HG03432 (cell line): Measurements from ENCODE around the gene CTSW.
"Not testable (repeated sequence)": the region's sequence is repeated elsewhere in the genome, so short reads cannot be mapped to it uniquely, and the experiment has no call there.

Experiments
- ATAC-seq: cut with Tn5 transposase; IDR thresholded peaks from one replicate; pipeline ENCODE4 v1.9.1; 2021; ENCODE audit warnings: mild to moderate bottlenecking, moderate library complexity; ENCODE audit not compliant: unreplicated experiment

Gene CTSW

DNA sequence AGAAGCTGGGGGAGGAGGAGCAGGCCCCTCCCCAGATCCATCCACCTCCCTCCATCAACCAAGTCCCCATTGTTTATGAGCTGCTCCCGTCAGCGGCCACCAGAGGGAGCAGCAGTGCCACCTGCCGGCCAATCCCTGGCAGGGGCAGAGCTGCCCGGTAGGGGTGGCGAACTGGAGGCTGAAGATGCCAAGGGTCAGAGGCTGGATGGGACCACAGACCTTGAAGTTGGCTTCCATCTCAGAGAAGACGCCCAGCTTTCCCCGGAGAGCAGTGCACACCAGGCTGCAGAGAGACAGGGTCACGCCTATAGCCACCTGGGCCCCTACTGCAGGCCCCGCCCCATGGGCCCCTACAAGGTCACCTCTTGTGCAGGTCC lies 5.1 kb downstream of the CTSW start:
- ATAC-seq: no peak

DNA sequence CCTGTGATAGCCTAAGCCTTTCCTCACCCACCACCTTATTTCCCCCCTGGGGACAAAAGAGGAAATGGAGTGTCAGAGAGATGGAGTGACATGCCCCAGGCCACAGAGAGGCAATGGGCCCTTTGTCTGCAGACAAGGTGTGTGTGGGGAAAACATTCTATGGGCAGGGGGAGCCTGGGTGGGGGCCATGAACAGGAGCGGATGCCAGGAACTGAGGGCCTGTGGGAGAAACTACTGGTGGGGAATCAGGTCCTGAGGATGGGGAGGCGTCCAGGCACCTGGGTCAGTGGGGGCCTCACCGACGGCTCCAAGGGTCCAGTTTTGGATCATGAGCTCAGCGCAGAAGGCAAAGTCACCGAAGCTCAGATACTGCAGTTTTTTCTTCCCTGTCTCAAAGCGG lies 5.6 kb downstream of the CTSW start:
- ATAC-seq: no peak

DNA sequence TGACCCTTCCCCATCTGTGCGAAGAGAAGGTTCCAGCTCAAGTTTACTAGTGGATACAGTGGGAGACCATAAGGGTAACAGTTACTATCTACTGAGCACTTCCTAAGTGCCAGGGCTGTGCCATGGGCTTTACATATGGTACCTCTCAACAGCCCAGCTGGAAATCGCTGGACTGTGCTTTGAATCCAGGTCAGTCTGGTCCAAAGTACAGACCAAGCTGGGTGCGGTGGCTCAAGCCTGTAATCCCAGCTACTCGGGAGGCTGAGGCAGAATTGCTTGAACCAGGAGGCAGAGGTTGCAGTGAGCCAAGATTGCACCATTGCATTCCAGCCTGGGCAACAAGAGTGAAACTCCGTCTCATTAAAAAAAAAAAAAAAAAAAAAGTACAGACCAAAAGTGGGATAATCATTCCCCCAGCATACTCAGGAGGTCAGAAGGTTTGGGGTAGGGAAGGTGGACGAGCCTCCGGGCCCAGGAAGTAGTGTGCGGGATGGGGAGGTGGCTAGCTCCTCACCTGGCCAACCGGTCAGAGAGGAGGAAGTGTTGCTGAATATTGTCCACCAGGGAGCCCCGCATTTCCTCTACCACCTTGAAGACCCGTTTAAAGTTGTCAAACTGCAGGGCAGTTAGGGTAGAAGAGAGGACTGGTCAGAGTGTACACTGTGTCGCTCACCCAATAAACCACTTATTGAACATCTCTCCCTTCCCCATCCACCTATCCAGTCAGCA lies 6.3 kb downstream of the CTSW start:
- no peak for ATAC-seq

DNA sequence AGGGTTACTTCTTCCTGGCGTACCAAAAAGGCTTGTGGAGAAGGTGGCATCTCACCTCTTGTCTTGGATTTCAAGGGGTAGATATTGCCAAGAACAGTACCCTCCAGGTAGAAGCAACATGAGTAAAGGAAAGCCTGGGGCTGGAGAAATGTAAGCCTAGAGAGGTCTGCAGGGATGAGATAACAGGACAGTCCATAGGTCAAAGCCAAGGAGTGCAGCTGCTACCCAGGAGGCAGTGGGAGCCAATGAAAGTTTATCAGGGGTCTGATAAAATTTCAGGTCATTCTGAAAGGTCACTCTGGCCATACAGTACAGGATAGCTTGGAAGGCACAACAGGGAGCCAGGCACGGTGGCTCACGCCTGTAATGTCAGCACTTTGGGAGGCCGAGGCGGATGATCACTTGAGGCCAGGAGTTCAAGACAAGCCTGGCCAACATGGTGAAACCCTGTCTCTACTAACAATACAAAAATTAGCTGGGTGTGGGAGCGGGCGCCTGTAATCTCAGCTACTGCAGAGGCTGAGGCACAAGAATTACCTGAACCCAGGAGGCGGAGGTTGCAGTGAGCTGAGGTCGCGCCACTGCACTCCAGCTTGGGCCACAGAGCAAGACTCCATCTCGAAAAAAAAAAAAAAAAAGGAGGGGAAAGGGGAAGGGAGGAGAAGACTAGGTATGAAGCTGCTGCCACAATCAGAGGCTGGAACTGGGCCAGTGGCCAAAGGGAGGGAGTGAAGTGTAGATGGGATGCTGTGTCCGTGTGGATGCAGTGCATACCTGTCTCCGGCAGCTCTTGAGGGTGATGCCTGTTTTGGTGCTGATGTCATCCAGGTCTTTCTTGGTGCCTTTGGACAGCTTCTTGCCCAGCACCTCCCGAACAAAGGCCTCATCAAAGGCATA lies 7.4 kb downstream of the CTSW start:
- no peak for ATAC-seq

DNA sequence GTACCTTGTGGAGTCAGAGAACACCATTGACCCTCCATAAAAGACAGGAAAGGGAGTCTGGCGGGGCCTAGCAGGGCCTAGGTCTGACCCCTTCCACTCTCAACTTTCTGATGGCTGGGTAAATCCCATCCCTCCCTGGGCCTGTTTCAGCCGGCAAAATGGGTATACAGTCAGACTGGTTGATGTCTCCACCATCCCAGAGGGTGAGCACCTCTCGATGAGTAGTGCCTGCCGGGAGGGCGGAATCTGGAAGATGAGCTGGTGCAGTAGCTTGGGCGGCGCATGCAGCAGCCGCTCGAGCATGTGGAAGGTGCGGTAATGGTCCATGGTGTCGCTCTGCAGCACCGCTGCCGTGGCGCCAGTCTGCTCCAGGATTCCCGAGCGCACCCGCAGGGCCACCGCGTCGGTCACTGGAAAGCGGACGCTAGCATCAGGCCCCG lies 8.1 kb downstream of the CTSW start:
- peak; percentile 1 for ATAC-seq

DNA sequence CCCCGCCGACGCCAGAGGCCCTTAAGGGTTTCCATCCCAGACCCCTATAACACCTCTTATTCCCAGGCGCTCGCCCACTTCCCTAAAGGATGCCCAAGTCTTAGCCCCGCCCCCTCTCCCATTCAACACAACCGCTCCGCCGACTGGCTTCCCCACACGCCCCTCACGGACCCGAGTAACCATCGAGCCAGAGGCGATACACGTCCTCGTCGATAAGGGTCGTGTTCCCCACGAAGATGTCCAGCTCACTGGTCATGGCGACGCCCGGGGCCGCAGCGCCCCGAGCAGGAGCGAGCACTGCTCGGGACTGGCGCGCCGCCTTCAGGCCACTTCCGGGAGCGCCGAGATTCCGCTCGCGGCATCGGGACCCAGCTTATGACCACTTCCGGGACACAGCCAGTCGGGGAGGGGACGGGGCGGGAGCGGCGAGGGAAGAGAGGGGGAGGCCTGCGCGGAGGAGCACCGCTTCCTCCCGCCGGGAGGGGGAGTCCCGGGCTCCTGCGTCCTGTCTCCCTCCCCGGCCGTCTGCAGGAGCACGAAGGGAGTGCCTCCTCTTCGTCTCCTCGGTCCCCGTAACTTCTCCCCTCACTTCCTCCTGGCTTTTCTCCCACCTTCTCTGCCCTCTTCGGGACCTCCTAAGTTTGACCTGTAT lies 8.7 kb downstream of the CTSW start, which contains the start of gene FIBP:
FIBP (minus strand) TSS at position 309 of the 652 bp plus-strand sequence; CDS start at position 256, 53 bp downstream.
- peak; percentile 59 for ATAC-seq

DNA sequence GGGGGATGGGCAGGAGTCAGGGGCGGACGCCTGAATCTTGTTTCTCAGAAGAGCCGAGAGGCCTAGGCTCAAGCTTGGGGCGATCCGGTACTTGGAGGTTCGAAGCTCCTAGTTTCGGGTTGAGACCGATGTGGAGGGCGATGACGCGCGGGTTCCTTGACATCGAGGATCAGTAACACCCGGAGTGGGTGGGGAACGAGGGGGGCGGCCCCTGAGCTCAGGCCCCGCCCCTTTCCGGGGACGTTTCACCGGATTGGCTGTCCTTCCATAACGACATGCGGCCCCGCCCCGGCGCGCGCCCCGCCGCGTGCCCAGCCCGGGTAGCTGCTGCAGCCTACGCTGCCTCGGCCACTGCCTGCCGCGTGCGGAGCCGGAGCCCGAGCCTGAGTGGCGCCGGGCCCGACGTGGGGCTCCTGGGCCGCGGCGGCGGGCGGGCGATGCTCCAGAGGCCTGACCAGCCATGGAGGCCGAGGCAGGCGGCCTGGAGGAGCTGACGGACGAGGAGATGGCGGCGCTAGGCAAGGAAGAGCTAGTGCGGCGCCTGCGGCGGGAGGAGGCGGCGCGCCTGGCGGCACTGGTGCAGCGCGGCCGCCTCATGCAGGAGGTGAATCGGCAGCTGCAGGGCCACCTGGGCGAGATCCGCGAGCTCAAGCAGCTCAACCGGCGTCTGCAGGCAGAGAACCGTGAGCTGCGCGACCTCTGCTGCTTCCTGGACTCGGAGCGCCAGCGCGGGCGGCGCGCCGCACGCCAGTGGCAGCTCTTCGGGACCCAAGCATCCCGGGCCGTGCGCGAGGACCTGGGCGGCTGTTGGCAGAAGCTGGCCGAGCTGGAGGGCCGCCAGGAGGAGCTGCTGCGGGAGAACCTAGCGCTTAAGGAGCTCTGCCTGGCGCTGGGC lies 10.9 kb downstream of the CTSW start, which contains the start of gene CCDC85B:
CCDC85B (plus strand) TSS at position 350 of the 895 bp plus-strand sequence; CDS start at position 461, 111 bp downstream.
- peak; percentile 51 for ATAC-seq

DNA sequence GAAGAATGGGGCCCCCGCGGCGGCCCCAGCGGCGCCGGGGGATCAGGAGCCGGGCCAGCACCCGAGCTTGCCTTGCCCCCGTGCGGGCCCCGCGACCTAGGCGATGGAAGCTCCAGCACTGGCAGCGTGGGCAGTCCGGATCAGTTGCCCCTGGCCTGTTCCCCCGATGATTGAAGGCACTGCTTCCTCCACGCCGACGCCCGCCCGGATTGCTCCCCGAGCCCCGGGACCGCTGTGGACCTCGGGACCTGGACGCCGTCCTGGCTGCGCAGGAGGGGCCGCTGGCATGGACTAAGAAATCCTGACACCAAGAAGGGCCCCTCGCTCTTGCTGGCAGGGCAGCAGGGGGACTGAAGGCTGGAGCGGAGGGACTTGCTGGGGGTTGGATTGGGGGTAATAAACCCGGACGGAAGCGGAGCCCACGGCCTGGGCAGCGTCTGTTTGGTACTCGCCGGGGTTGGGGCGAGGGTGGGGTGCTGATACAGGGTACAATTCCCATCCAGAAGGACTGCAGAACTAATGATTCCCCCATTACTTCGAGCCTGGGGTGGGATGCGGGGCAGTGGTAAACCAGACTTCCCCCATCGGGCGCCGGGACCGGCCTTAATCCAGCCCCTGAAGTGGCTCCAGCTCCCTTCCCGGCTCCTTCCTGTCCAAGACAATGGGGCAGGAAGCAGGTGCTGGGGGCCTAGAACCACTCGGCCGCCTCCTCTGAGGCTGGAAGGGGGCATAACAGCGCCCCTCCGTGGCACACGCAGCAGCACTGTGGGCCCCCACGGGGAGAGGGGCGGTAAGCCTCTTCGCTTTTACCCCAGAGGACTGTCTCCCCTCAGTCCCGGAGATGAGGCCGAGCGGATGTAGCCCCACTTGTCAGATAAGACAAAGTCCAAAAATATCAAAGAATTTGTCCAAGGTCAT lies 11.8 kb downstream of the CTSW start:
- ATAC-seq: no peak

DNA sequence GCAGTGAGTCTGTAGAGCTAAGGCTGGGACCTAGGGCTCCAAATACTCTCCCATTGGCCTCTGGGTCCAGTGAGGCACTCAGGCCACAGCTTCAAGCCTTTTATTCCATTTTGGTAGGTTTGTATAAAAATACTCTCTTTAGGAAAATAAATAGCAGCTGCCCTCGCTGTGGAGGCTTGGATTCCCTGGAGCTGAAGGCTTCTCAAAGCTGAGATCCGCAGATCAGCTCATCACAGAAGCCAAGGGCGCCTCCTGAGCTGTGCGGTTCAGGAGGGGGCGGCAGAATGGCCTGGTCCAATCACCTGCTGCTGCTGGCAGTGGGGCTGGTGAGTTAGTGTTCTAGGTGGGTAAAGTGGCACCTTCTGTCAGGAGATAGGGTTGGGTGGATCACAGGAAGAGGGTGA lies 12.5 kb downstream of the CTSW start:
- not testable (repeated sequence) for ATAC-seq

DNA sequence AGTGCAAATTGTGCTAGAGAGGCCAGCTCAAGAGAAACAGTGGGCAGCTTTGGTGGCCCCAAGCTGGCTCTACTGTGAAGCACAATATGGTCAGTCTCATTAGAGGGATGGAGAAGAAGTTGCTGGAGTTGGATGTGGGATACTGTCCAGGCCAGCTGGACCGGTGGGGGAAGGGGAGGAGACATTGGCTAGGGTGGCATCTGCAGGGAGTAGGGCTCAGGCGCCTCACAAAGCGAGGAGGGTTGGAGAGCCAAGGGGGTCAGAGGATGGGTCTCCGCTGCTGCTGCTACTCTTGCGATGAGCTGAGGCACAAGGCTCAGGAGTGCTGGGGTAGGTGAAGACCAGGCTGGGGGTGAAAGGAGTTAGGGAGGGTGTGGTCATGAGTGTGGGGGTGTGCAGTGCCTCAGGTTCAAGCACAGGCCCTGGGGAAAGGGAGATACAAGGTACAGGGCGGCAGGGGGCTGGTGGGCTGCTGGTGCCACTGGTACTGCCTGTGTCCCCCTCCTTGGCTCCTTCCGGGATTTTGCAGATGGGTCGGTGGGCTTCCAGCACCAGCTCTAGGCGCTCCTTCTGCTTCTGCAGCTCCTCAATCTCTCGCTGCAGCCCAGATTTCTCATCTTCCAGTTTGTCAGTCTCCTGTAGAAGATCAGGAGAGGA lies 13.2 kb downstream of the CTSW start:
- ATAC-seq: no peak

DNA sequence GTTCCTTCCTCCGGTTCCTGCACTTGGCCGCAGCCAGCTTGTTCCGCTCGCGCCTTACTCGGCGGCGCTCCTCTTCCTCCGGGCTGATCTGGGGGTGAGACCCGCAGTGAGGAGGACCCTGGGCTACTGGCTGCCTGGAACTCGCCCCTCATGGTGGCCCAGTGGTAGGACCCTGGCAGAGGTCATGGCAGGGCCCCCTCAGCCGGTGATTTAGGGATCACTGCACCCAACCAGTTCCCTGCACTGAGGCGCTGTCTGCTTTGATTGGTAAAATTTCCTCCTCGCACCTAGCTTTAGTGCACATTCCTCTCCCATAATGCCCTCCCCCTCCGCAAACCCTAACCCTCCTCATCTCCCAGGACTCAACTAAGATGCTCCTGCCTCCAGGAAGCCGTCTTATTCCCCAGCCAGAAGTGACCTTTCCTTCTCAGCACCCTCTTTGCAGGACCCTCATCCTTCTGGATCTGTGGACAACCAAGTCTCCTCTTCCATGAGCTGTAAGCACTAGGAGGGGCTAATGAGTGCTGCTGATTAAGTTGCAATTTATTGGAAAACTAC lies 14.5 kb downstream of the CTSW start:
- no peak for ATAC-seq

DNA sequence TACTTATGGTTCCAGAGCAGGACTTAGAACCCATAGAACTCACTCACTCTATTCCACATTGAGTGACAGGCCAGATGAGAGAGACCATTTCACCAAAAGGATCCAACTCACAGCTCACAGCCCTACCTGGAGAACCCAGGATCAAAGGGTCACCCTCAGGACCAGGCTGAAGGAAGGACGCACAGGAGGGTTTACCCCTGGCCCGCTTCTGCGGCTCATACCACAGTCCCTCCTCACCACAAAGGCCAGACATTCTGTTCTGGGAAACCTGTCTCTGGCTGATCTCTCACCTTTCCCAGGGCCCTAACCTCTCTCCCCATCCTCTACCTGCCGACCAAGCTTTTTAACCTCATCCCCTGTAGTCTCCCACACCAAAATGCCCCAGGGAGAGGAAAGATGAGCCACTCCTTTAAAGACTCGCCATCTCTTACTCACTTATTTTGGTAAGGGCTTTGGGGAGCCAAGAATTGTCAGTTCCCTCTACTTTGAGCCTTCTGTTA lies 15.9 kb downstream of the CTSW start:
- ATAC-seq: no peak

DNA sequence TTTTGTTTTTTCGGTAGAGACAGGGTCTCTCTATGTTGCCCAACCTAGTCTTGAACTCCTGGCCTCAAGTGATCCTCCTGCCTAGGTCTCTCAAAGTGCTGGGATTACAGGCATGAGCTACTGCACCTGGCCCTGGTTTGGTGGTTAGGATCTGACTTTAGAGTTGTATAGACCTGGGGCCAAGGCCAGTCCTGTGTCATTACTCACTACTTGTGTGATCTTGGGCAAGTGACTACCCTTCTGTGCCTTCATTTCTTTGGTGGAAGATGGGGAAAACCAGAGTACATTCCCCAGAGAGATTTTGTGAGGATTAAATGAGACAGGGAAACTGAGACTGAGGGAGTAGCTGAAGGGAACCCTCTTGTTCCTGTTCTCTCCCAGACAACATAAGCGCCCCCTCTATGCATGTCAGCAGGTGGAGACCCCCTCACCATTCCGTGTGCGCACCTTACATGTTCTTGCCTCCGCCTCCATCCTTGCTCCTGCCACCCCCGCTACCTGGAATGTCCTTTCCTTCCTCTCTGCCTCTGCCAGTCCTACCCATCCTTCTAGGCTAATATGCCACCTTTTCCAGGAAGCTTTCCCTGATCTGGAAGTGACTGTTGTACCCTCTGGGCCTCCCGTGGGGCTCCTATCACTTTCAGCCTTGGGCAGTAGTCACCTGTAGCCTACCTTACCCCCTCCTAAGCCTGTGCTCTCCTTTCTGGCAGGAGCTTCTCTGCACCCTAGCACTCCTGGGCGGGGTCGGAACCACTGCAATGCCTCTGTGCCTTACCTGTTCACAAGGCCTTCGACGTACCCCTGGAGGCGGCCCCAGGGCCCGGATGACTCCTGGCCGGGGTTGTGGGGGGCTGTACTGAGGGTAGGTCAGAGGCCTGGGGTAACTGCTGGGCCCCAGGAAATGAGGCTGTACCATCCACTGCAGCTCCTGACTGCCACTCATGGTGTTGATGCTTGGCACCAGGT lies 16.7 kb downstream of the CTSW start:
- ATAC-seq: no peak

DNA sequence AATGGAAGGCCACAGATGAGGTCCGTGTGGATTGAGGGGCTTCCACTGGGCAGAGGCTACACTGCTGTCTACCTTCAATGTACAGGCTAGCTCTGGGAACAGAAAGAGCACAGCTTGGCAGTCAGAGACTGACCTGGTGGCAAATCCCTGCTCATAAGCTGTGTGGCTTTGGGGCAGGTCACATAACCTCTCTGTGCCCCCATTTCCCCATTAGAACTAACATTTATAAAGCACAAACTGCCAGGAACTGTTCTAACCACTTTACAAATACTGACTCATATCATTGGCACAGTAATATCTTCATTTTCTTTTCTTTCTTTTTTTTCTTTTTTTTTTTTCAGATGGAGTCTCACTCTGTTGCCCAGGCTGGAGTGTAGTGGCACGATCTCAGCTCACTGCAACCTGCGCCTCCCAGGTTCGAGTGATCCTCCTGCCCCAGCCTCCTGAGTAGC lies 17.4 kb downstream of the CTSW start:
- no peak for ATAC-seq

DNA sequence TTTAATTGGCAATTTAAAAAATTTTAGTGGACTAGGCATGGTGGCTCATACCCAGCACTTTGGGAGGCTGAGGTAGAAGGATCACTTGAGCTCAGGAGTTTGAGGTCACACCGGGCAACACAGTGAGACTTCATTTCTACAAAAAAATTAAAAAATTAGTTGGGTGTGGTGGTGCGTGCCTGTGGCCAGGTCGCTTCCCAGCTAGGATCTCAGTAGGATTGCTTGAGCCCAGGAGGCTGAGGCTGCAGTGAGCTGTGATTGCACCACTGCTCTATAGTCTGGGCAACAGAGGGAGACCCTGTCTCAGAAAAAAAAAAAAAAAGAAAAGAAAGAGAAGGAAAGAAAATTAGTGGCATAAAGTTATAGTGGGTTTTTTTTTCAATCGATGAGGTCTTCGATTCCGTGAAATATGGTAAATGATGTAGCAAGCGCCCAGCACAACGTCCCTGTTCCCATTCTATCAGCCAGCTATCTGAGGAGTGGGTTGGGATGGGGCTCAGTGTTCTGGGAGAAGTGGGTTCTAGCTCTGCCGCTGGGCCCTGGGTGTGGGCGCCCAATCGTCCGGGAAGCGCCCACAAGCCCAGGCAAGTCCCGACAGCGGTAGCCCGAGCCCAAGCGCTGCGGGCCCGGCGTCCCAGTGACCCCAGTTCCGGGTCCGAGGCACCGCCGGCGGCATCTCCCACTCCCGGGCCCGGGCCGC lies 19.2 kb downstream of the CTSW start:
- ATAC-seq: no peak

DNA sequence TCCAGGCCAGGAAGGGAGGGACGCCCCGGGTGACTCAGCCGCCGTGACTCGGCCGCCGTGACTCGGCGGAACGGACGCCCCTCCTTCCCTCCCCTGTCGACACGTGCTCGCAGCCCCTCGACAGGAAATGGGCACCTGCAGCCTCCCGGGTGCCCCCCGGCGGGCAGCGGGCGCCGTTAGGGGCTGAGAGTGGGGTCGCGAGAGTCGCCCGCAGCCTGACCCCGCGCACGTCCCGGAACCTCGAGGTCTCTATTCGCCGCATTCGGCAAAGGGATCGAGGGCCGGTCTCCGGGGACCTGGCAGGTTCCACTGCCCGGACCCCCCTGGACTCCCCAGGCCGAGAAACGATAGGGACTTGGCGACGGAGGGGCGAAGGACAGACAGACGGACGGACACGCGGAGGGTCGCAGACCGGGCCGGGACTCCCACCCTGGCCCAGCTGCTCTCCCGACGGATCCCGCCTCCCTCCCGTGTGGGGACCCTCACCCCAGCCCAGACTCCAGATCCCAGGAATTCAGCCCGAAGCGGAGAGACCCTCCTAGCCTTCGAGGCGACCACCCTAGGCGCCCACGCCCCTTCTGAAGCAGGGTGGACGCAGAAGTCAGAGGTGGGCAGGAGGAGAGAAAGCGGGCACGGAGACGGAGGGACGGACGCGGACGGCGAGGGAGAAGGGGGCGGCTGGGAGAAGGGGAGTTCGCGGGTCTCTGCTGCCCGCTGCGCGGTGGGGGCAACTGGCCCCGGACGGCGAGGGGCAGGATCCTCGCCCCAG lies 19.9 kb downstream of the CTSW start:
- ATAC-seq: peak; percentile 2
